Measurements from ENCODE around the gene SINHCAF. TPM values are rescaled to one million over a fixed set of nuclear protein-coding genes. Genes with fewer than 3 reads are reported as not detected.
A peak's percentile ranks its signal among the peaks of the same experiment; 100 is the strongest.

The SINHCAF gene
- total and polyA plus RNA-seq, 5 donors, result 9.1 to 15.2 (median 13.3) TPM

DNA sequence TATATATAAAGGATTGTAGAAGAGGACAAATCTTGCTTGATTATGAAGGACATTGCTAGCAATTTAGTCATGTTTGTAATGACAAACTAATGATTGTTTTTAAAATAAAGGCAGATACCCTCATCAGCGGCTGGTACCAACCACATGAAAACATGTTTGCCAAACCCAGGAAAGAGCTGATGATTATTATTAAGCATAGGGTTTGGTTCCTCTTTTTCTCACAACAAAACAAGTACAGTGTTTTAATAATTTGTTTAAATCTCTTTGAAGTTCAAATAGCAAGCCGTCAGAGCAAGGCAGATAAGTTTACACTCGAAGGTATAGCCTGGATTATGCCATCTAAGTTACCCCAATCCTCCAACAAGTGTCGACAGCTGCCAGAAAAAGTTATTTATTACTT is 5.3 kb upstream of the SINHCAF start:
- H3K27me3 ChIP-seq (ENCODE audit: control insufficient read depth, insufficient read depth), result no peaks in the 10 kb centered on the region
- DNase-seq (no peak), ATAC-seq (no peak)
- H3K4me3 ChIP-seq (ENCODE audit: low read length), result no peak overlapping the region
- H3K27ac ChIP-seq (ENCODE audit: low read length), result no peak overlapping the region
- 58% methylated on average over 4 of the region's 4 CpGs for whole genome bisulfite sequencing
- no peaks in the 10 kb centered on the region for H3K9me3 ChIP-seq (ENCODE audit: control insufficient read depth, low read length)
- intact Hi-C loops (cut with DNase I), result no loop called here
- no peaks in the 10 kb centered on the region for H3K4me1 ChIP-seq (ENCODE audit: control insufficient read depth, insufficient read depth, low read length)

DNA sequence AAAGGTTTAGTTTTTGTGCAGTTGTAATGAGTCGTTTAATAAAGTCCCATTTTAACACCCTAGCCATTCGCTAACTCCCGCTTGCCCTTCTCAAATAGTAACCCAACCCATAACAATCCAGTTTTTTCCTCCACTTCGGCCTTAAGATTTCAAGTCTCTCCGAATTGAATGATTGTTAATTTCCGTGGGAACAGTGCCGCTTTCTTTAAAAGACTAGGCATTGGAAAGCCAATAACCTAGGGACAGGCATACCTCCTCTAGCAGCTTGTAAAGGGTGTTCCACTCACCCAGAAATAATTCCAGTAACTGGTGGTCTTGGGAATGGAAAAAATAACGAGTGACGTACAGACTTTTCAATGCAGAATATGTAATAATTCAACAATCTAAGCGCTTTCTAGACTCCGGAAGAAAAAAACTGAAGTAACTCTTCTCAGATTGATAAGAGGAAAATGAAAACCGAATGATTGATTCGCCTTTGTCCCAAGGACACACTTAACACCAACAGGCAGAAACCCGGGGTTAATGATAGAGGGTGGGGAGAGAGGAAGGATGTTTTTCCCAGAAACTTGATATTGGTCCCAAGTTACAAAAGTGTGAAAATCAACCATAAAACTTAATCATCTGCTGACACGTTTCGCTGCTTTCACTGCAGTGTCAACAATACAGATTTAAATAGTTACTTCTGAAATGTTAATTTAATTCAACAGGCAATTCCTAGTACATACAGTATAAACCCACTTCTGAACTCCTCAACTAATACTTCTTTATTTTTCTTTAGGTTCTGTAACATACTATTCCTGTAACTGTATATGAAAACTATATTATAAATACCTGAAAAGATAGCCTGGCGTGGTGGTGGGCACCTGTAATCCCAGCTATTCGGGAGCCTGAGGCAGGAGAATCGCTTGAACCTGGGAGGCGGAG is 1.0 kb upstream of the SINHCAF start:
- no peaks in the 10 kb centered on the region for H3K27me3 ChIP-seq (ENCODE audit: control insufficient read depth, insufficient read depth)
- intact Hi-C loops (cut with DNase I), result no loop called here
- H3K27ac ChIP-seq (ENCODE audit: low read length), result peak overlapping the region; percentile 74
- WGBS, result 40% methylated on average over 20 of the region's 20 CpGs
- ATAC-seq (no peak), DNase-seq (no peak)
- peak overlapping the region; percentile 82 for H3K4me3 ChIP-seq (ENCODE audit: low read length)
- no peaks in the 10 kb centered on the region for H3K9me3 ChIP-seq (ENCODE audit: control insufficient read depth, low read length)
- H3K4me1 ChIP-seq (ENCODE audit: control insufficient read depth, insufficient read depth, low read length), result no peaks in the 10 kb centered on the region

- under 1% methylated on average over 36 of the region's 36 CpGs for WGBS
- H3K9me3 ChIP-seq (ENCODE audit: control insufficient read depth, low read length), result no peaks in the 10 kb centered on the region
- peak overlapping the region; percentile 82 for H3K4me3 ChIP-seq (ENCODE audit: low read length)
- H3K27me3 ChIP-seq (ENCODE audit: control insufficient read depth, insufficient read depth), result no peaks in the 10 kb centered on the region
- intact Hi-C loops (cut with DNase I), result no loop called here
- ATAC-seq (peak; percentile 20 to 21), DNase-seq (peak in 2 of 3 donors; percentile 70 to 72)
- H3K27ac ChIP-seq (ENCODE audit: low read length), result peak overlapping the region; percentile 55
- no peaks in the 10 kb centered on the region for H3K4me1 ChIP-seq (ENCODE audit: control insufficient read depth, insufficient read depth, low read length)
Observed at GRCh38 chr12:31325524-31325875, 450 bp downstream of the SINHCAF start.

- WGBS, result under 1% methylated on average over 69 of the region's 69 CpGs
Observed at GRCh38 chr12:31324845-31325523, 966 bp downstream of the SINHCAF start.

DNA sequence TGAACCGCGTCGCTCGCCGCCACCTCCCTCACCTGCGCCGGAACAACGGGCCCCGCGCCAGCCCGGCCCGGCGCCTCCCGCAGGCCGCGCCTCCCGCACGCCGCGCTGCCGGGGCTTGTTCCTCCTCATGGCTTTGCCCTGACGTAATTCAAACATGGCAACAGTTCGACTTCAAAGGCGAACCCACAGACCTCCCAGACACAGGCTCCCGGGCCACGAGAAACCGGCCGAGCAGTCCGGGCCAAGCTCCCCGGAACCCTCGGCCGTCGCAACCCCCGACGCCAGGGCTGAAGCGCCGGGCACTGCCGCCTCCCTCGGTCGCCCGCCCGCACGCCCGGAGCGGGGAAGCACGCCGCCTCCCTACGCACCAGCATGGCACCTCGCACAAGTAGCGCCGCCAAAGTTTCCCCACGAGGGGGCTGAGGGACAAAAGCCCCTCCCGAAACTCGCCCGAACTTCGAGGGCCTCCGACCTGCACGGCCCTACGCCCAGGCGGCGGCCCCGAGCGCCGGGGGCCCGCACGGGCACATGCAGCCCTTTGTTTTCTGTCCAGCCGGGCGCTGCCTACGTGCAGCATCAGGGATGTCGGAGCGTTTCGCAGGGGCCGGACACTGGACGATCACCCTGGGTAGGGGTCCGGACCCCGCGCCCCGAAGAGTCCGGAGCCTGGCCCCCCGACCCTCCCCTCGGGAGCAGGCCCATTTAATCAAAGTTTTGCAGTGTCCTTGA is 1.7 kb downstream of the SINHCAF start:
- H3K4me1 ChIP-seq (ENCODE audit: control insufficient read depth, insufficient read depth, low read length), result no peaks in the 10 kb centered on the region
- peak overlapping the region; percentile 55 for H3K27ac ChIP-seq (ENCODE audit: low read length)
- intact Hi-C loops (cut with DNase I), result no loop called here
- DNase-seq (peak; percentile 64 to 83 (median 82)), ATAC-seq (peak; percentile 34 to 45)
- H3K9me3 ChIP-seq (ENCODE audit: control insufficient read depth, low read length), result no peaks in the 10 kb centered on the region
- H3K4me3 ChIP-seq (ENCODE audit: low read length), result peak overlapping the region; percentile 82
- H3K27me3 ChIP-seq (ENCODE audit: control insufficient read depth, insufficient read depth), result no peaks in the 10 kb centered on the region
- under 1% methylated on average over 81 of the region's 81 CpGs for whole genome bisulfite sequencing

More at GRCh38 chr12:31324845-31325523, 966 bp downstream of the SINHCAF start:
- H3K4me1 ChIP-seq (ENCODE audit: control insufficient read depth, insufficient read depth, low read length), result no peaks in the 10 kb centered on the region
- H3K4me3 ChIP-seq (ENCODE audit: low read length), result peak overlapping the region; percentile 82
- H3K27me3 ChIP-seq (ENCODE audit: control insufficient read depth, insufficient read depth), result no peaks in the 10 kb centered on the region
- H3K27ac ChIP-seq (ENCODE audit: low read length), result peak overlapping the region; percentile 55
- no peaks in the 10 kb centered on the region for H3K9me3 ChIP-seq (ENCODE audit: control insufficient read depth, low read length)
- peak; percentile 50 to 81 (median 78) for DNase-seq
- peak; percentile 42 to 58 for ATAC-seq
- intact Hi-C loops (cut with DNase I), result no loop called here

DNA sequence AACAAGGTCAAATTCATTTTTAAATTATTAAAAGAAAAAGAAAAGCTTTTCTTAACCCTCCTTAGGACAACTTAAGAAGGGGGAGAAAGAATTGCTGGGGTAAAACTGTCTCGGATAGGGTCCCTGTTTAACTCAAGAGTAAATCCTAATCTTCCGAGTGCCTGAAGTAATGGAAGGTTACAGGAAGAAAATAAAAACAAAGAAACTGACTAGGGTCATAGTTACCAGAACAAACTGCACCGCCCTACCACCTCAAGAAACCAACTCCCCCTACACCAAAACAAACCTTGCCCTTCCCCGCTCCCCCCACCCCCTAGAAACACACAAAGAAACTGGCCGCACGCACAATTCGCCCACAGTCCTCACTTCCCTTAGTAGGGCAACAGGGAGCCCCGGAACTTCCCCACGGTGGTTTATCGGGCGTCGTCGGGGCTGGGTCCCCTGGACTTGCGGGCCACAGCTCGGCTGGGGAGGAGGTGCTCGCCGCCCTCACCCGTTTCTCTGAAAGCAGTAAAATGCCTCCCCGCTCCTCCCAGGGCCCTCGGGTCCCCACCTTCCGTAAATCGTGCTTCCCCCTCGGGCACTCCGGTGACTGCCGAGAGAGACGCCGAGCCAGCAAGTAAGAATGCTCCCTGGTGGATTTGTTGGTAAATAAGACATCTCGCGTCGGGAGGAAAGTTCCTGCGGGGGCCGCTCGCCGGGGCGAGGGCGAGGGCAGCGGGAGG is 2.4 kb downstream of the SINHCAF start:
- H3K9me3 ChIP-seq (ENCODE audit: control insufficient read depth, low read length), result no peaks in the 10 kb centered on the region
- H3K4me3 ChIP-seq (ENCODE audit: low read length), result peak overlapping the region; percentile 82
- no peaks in the 10 kb centered on the region for H3K4me1 ChIP-seq (ENCODE audit: control insufficient read depth, insufficient read depth, low read length)
- no peaks in the 10 kb centered on the region for H3K27me3 ChIP-seq (ENCODE audit: control insufficient read depth, insufficient read depth)
- intact Hi-C loops (cut with DNase I), result no loop called here
- H3K27ac ChIP-seq (ENCODE audit: low read length), result no peak overlapping the region
- ATAC-seq, result no peak
- WGBS, result 10% methylated on average over 37 of the region's 37 CpGs
- peak in 2 of 3 donors; percentile 41 to 72 for DNase-seq

- intact Hi-C loops (cut with DNase I), result no loop called here
- 64% methylated on average over 5 of the region's 5 CpGs for WGBS
- no peak for DNase-seq
- no peak overlapping the region for H3K4me3 ChIP-seq (ENCODE audit: low read length)
- no peak overlapping the region for H3K27ac ChIP-seq (ENCODE audit: low read length)
- no peaks in the 10 kb centered on the region for H3K27me3 ChIP-seq (ENCODE audit: control insufficient read depth, insufficient read depth)
- no peaks in the 10 kb centered on the region for H3K9me3 ChIP-seq (ENCODE audit: control insufficient read depth, low read length)
- ATAC-seq, result no peak
- H3K4me1 ChIP-seq (ENCODE audit: control insufficient read depth, insufficient read depth, low read length), result no peaks in the 10 kb centered on the region
Observed at GRCh38 chr12:31322801-31323207, 3.1 kb downstream of the SINHCAF start.

- 94% methylated on average over 1 of the region's 1 CpG for WGBS
- Histone ChIP-seq H3K27ac (ENCODE audit: low read length) (no peak overlapping the region), H3K4me3 (ENCODE audit: low read length) (no peak overlapping the region), H3K9me3 (ENCODE audit: control insufficient read depth, low read length) (no peaks in the 10 kb centered on the region), H3K27me3 (ENCODE audit: control insufficient read depth, insufficient read depth) (no peaks in the 10 kb centered on the region), H3K4me1 (ENCODE audit: control insufficient read depth, insufficient read depth, low read length) (no peaks in the 10 kb centered on the region)
- intact Hi-C loops (cut with DNase I), result no loop called here
- DNase-seq, result no peak
- ATAC-seq, result no peak
Observed at GRCh38 chr12:31321897-31322228, 4.1 kb downstream of the SINHCAF start.

GRCh38 chr12:31321186-31321896 is 4.6 kb downstream of the SINHCAF start:
- no peak overlapping the region for H3K27ac ChIP-seq (ENCODE audit: low read length)
- intact Hi-C loops (cut with DNase I), result no loop called here
- no peak overlapping the region for H3K4me3 ChIP-seq (ENCODE audit: low read length)
- WGBS, result 79% methylated on average over 4 of the region's 4 CpGs
- DNase-seq, result no peak
- H3K9me3 ChIP-seq (ENCODE audit: control insufficient read depth, low read length), result no peaks in the 10 kb centered on the region
- no peaks in the 10 kb centered on the region for H3K4me1 ChIP-seq (ENCODE audit: control insufficient read depth, insufficient read depth, low read length)
- no peak for ATAC-seq
- H3K27me3 ChIP-seq (ENCODE audit: control insufficient read depth, insufficient read depth), result no peaks in the 10 kb centered on the region

DNA sequence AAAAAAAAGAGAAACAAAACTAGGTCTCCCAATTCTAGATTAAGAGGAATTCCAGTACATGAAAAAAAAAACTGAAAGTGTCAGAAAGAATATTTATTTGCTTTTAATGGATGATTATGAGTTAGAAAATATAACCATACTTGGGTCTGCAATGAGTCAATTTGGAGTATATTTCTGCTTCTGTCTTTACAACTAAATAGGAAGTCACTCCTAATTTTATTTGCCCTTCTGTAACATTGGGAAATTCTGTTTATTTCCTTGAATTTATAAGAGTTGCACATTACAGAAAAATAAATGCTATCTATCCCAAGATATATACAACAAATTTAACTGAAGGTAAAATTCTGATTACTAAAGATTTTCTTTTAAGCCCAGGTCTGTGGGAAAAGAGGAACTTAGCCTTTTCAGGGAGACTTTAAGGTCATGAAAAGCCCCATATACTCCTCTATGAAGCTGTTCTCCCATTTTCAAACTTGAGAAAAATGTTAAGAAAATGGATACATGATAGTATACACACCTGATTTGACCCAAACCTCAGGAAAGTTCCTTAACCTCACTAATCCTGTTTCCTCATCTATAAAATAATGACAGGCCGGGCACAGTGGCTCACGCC is 7.2 kb downstream of the SINHCAF start:
- WGBS, result 96% methylated on average over 2 of the region's 2 CpGs

More for the DNA sequence above, 7.2 kb downstream of the SINHCAF start:
- H3K4me1 ChIP-seq (ENCODE audit: control insufficient read depth, insufficient read depth, low read length), result no peaks in the 10 kb centered on the region
- no peak for DNase-seq
- H3K27ac ChIP-seq (ENCODE audit: low read length), result no peak overlapping the region
- intact Hi-C loops (cut with DNase I), result no loop called here
- ATAC-seq, result no peak
- H3K9me3 ChIP-seq (ENCODE audit: control insufficient read depth, low read length), result no peaks in the 10 kb centered on the region
- H3K27me3 ChIP-seq (ENCODE audit: control insufficient read depth, insufficient read depth), result no peaks in the 10 kb centered on the region
- H3K4me3 ChIP-seq (ENCODE audit: low read length), result no peak overlapping the region
